ENCODE results near the gene USP46.
A peak's percentile ranks its signal among the peaks of the same experiment; 100 is the strongest.

The USP46 gene

DNA sequence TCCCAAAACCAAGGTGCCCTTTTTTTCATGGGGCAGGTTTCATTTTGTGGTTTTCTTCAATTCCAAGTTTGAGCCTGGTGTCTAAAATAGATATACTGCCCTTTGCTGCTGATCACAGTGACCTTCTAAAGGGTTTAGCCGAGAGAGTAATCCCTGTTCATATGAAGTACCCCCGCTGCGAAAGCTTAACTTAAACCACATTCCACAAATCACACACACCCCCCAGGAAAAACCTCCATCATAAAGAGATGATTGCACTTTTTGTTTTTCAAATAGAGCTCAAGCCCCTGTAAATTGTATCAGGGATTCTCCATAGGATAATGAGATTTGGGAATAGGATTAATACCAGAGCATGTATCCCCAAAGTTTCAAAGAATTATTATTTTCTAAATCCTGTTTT lies 90.8 kb downstream of the USP46 start:
- DNase-seq, result no peak

DNA sequence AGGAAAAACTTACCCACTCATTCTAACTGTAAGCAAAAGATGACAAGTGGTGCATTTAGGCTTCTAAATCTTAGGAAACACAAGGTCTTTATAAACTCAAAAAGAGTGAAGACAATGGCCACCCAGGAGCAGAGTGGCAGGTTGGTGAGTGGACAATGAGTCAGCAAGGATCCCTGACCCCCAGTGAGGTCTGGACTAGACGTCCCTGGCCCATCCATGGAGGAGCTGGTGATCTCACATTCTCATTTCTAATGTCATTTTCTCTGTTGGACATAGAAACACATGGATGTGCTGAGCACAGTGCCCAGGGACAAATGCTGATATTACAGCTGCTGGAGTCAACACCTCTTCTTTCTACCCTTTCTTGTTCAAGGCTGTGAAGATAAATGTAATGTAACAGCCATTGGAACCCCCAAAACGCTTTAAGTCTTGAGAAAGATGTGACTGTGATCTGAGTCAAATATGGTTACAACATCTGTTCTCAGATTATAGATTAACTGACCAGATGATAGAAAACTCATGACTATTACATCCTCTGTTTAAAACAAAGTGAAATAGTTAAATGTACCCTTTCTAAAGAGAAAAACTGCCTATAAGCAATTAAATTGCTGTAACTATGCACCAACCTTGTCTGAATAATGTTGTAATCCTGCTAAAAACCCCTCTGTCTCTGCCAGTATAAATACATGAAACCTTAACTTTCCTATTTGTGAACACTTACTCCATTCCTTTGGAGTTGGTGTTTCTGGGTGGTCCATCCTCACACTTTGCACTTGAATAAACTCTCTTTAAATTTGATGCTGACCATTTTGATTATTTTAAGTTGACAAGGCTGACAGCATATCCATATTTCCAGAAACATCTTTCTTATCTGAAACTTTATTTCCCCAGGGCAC lies 92.7 kb downstream of the USP46 start:
- no peak for DNase-seq

- no peak for DNase-seq
These were observed 98.2 kb downstream of the USP46 start for GRCh38 chr4:52560844-52561280.

DNA sequence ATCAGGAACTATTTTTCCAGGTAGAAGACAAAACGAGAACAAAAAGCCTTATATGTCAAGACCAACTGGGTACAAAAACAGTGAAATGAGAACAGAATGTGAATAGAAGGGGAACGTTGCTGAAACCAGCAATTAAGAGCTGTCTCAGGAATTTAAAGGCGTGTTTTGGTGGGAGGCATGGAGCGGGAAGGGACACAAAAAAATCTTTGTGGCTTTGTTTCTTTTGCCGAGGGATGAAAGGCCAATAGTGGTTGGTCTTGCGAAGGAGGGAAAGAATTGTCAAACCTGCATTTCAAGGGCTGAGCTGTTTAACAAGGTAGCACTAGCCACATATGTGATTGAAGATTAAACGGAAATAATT lies 103.8 kb downstream of the USP46 start:
- DNase-seq, result no peak

DNA sequence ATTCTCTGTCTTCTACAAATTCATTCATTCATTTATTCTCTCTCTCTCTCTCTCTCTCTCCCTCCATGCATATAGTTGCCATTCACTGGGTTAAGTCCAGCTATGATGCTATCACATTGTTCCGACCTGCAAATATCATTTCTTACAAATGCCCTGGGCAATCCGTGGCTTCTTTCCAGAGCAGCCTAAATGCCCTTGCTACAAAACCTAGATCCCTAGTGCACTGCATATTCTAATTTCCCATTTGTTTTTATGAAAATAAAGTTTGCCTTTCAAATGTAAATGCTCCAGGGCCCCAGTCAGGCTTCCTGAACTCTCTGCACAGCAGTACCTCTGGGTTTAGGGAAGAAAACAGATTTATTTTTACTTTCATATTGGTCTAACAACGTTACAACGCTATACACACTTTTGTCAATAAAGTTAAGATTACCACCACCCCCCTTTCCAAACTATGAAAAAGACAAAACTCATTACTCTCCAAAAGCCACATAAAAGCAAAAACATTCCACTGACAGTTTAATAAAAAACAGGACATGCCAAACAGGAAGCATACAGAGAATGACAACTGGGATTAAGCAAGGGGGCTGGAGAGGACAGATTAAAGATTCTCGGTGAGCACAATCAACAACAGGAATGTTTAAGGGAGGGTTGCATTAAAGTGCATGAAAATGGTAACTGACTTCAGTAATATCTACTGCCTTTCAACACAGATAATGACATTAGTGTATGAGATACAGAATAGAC lies 104.3 kb downstream of the USP46 start:
- no peak for DNase-seq

DNA sequence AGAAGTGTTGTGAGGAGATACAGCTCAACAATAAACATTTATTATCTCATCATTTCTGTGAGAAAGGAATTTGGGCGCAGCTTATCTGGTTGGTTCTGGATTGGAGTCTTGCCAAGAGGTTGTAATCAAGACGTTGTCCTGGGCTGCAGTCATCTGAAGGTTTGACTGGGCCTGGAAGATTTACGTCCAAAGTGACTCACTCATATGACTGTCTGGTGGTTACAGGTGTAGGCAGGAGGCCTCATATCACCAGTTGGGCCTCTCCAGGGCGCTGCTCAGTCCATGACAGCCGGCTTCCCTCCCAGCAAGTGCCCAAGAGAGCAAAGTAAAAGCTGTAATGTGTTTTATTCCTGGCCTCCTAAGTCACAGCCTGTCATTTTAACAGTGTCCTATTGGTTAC lies 106.3 kb downstream of the USP46 start:
- no peak for DNase-seq

- no peak for DNase-seq
These were observed 107.6 kb downstream of the USP46 start for GRCh38 chr4:52551487-52551886.

DNA sequence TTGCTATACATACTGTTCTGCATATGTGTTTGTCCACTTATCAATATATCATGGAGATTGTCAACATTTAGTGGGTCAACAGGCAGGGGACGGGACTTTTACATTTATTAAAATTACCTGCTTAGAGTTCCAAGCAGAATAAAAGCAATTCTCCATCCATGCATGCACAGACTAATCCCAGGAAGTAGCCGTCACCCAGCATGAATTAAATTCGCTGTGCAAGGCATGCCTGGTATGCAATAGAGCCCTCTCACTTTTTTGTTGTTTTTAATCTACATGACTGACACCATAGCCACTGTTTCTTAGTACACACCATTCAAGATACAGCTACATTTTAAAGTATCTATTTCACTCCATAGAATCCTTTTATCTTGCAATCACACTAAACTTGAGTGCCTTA lies 108.9 kb downstream of the USP46 start:
- no peak for DNase-seq

GRCh38 chr4:52548818-52549570 lies 110.1 kb downstream of the USP46 start:
- DNase-seq, result no peak

GRCh38 chr4:52546449-52546848 lies 112.7 kb downstream of the USP46 start:
- DNase-seq, result no peak

GRCh38 chr4:52545099-52546069 lies 113.7 kb downstream of the USP46 start:
- peak; percentile 6 for DNase-seq

Measured in GOT3 (cell line).